HCT116 (cell line): ENCODE data around the gene SULT2B1.

Source experiments
- CTCF ChIP-seq, 3 experiments: fragments of 200-600 bp in 1 of 3; sonication (generic) in 1 of 3; IDR thresholded peaks in 2 of 3; conservative IDR thresholded peaks in 1 of 3; 2 replicates each; pipeline ENCODE4 v1.5.1; 2012 to 2017; ENCODE audit warnings: low read depth in 2 of 3, low read length in 2 of 3, antibody characterized with exemption in 1 of 3, borderline replicate concordance in 1 of 3, control low read depth in 1 of 3, mild to moderate bottlenecking in 1 of 3, mixed read lengths in 1 of 3, mixed run types in 1 of 3, moderate library complexity in 1 of 3; ENCODE audit not compliant: insufficient read depth in 1 of 3
- POLR2A ChIP-seq: IDR thresholded peaks from 2 replicates; pipeline ENCODE4 v1.7.0; 2011; ENCODE audit warnings: borderline replicate concordance; ENCODE audit not compliant: insufficient read depth, insufficient read length; ENCODE audit errors: extremely low read depth
- POLR2AphosphoS5 ChIP-seq: IDR thresholded peaks from 2 replicates; pipeline ENCODE4 v1.6.1; 2011; ENCODE audit warnings: mild to moderate bottlenecking, low read depth, low read length, moderate library complexity
- SIN3A ChIP-seq: IDR thresholded peaks from 2 replicates; pipeline ENCODE4 v1.6.1; 2012; ENCODE audit warnings: low read depth
- SRF ChIP-seq: IDR thresholded peaks from 2 replicates; pipeline ENCODE4 v1.6.1; 2012; ENCODE audit warnings: low read depth

- TF ChIP-seq POLR2AphosphoS5 (no peak), CTCF (IDR thresholded peaks at IDR 0.05 in 2 of 3, conservative IDR thresholded peaks at IDR 0.05 in 1 of 3; ENCODE audit: borderline replicate concordance in 1 of 3, insufficient read depth in 1 of 3, low read depth in 2 of 3, low read length in 2 of 3) (no peak), POLR2A (no peak), SIN3A (no peak), SRF (no peak)
Observed at GRCh38 chr19:48520134-48520533, 31.8 kb upstream of the SULT2B1 start.
